GM19438 (cell line): ENCODE data around the gene AIRE.
"Not testable (repeated sequence)": the region's sequence is repeated elsewhere in the genome, so short reads cannot be mapped to it uniquely, and the experiment has no call there.

Experiments
- ATAC-seq: cut with Tn5 transposase; IDR thresholded peaks from one replicate; pipeline ENCODE4 v1.9.1; 2021; ENCODE audit warnings: low read depth; ENCODE audit not compliant: unreplicated experiment

The AIRE gene

GRCh38 chr21:44334329-44335030, 48.8 kb downstream of the AIRE start:
- ATAC-seq, result no peak

- no peak for ATAC-seq
These were observed 49.8 kb downstream of the AIRE start for GRCh38 chr21:44335266-44336059.

DNA sequence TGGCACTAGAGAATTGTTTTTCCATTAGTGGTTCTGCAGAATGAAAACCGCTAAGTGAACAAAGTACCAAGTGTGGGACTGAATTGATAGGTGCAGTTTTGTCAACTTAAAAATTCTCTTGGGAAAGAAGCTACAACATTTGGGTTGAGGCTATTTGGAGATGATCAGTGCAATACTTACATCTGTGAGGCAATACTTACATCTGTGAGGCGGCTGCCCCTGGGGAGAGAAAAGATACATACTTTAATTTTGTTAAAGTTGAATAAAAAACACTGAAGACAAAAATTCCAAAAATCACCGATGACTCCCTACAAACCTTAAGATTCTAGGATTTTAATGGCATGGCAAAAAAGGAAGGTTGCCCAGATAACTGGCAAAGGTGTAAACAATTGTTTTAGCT, 51.8 kb downstream of the AIRE start:
- no peak for ATAC-seq

GRCh38 chr21:44337941-44338895, 52.5 kb downstream of the AIRE start:
- no peak for ATAC-seq

DNA sequence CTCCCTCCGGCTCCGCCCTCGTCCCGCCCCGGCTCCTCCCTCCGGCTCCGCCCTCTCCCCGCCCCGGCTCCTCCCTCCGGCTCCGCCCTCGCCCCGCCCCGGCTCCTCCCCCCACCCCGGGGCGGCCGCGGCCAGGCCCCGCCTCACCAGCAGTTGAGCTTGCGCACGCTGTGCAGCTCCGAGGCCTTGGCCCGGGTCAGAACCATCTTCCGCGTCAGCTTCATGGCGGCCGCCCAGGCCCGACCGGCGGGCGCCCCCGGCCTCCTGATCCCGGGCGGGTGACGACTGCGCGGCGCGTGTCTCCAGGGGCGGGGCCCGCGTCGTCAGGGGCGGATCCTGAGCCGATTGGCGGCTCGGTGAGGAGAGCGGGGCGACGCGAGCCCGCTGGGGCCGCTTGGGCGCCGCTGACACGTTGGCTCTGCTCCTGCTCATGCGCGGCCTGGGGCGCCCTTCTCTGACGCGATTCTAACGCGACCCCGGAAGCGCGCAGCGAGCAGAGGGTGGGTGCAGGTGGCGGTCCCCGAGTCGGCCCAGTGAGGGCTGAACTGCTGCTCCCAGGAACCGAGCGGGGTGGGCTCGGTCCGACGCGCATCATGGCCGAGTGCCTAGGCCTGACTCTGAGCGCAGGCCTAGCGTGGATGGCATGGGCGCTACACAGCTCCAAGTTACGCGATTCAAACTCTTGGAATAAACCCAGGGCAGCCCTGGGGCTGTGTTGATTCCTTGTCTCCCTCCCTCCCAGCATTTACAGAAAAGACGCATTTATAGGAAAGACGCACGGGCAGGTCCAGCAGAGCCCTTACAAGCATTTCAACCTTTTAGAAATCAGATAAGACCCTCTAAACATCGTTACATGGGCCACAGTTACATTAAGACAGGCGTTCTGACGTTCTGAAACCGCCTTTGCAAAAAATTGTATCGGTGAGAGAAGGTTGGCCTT, 53.6 kb downstream of the AIRE start, which contains the start of gene CFAP410:
TSS of gene CFAP410 (minus strand) at position 420 of the 940 bp plus-strand sequence. CDS start at position 224, 196 bp downstream.
- ATAC-seq, result peak; percentile 69

- ATAC-seq, result not testable (repeated sequence)
These were observed 56.2 kb downstream of the AIRE start for GRCh38 chr21:44341726-44342458.

DNA sequence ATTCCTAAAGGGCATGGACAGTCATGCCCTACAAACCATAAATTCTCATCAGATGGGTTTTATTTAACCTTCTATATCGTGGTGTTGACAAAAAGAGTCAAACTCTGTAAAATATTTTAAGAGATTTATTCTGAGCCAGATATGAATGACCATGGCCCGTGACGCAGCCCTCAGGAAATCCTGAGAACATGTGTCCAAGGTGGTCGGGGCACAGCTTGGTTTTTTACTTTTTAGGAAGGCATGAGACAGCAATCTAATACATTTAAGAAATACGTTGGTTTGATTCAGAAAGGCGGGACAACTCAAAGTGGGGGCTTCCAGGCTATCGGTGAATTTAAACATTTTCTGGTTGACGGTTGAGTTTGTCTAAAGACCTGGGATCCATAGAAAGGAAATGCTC, 57.3 kb downstream of the AIRE start:
- not testable (repeated sequence) for ATAC-seq

- no peak for ATAC-seq
These were observed 59.0 kb downstream of the AIRE start for GRCh38 chr21:44344541-44345183.

- no peak for ATAC-seq
These were observed 59.8 kb downstream of the AIRE start for GRCh38 chr21:44345495-44345894.

GRCh38 chr21:44347911-44348451, 62.3 kb downstream of the AIRE start:
- no peak for ATAC-seq
